ENCODE results near the gene PPM1M.

Gene PPM1M

GRCh38 chr3:52245322-52246263 lies at the start of gene PPM1M:
Gene PPM1M (plus strand): TSS chr3:52245759. CDS start chr3:52245825, 66 bp downstream.
- DNase-seq, result no peak

- no peak for DNase-seq
Measured at GRCh38 chr3:52195823-52196331, 49.7 kb upstream of the PPM1M start.

DNA sequence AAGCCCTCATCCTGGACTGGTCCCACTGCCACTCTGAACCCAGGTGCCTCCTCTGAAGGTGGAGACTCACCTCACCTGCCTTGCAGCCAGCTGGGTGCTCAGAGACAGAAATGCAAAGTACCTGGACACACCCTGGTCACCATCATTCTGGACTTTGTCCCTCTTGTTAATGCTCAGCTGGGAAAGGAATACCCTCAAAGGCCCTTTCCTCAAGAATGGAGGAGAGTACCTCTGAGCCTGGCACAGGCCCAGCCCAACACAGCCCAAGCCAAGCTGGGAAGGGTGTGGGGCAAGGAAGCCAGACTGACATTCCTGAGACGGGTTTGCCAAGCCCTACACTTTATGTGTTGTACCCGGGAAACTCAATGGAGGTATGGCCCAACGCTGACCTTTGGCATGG lies 48.6 kb upstream of the PPM1M start:
- no peak for DNase-seq

GRCh38 chr3:52197499-52197841 lies 48.1 kb upstream of the PPM1M start:
- DNase-seq, result no peak

GRCh38 chr3:52197842-52198625 lies 47.5 kb upstream of the PPM1M start, which contains the start of gene ALAS1:
Gene ALAS1 (plus strand): TSS chr3:52198160. CDS start chr3:52199242, 1,082 bp downstream.
- DNase-seq, result peak; percentile 77 to 84

DNA sequence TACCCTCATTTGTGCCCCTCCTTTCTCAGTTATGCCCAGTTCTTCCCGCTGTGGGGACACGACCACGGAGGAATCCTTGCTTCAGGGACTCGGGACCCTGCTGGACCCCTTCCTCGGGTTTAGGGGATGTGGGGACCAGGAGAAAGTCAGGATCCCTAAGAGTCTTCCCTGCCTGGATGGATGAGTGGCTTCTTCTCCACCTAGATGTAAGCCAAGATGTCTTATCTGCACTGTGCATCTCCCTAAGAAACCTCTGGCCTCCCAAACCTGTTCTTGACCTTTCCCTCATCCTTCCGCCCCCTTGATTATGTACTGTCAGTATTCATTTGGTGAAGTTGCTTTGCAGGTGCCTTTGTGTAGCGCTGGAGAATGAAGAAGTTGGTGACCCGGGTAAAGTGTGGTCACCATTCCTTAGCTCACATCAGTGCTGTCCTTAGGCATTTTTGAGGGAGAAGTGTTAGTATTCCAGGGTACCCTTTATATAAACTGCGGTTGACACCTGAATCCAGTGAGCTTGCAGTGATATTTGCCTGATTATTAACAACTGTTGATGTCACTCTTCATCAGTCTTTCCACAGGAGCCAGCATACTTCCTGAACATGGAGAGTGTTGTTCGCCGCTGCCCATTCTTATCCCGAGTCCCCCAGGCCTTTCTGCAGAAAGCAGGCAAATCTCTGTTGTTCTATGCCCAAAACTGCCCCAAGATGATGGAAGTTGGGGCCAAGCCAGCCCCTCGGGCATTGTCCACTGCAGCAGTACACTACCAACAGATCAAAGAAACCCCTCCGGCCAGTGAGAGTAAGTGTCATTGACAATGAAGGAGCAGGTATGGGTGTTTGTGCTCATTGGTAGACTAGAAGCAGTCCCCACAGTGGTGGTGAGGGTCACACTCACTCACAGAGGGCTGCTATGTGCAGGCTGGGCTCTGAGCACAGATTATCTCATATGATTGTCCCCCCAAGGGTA lies 46.6 kb upstream of the PPM1M start:
- no peak for DNase-seq

DNA sequence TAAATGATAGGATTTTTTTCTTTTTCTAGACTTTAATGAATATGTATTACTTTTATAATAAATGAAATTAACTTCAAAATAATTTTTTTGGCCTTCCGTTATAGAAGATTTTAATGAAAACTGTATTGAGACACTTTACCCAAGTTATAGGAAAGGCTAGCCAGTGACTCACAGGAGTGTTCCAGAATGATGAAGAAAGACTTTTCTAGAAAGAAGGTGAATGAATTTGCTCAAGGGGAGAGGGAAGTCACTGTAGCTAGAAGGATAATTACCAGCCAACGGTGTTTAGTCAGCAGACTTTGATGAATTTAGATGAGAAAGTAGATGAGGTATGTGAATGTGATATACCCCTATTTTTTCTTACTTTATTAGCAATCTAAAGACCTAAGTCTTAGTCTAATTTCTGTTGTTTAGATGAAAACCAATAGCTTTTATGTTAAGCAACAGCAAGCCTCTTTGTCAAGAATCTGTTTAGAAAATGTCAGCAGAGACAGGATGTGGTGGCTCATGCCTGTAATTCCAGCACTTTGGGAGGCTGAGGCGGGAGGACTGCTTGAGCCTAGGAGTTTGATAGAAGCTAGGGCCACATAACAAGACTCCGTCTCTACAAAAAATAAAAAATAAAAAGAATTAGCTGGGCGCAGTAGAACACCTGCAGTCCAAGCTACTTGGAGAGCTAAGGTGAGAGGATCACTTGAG lies 44.4 kb upstream of the PPM1M start:
- DNase-seq, result no peak

- DNase-seq, result no peak
Measured at GRCh38 chr3:52202384-52203077, 43.0 kb upstream of the PPM1M start.

DNA sequence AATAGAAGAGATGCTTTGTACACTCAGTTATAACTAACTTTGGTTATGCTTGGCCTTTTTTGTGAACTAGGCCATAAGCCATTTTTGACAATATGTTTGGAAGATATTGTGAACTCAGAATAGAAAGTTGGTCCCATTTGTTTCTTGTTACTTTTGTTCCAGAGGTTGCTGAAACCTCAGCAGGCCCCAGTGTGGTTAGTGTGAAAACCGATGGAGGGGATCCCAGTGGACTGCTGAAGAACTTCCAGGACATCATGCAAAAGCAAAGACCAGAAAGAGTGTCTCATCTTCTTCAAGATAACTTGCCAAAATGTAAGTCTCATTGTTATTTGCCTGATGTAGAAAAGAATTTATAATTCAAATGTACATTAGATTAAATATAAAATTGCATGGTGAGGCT lies 41.9 kb upstream of the PPM1M start:
- DNase-seq, result no peak

- DNase-seq, result no peak
Measured at GRCh38 chr3:52204337-52205073, 41.1 kb upstream of the PPM1M start.

DNA sequence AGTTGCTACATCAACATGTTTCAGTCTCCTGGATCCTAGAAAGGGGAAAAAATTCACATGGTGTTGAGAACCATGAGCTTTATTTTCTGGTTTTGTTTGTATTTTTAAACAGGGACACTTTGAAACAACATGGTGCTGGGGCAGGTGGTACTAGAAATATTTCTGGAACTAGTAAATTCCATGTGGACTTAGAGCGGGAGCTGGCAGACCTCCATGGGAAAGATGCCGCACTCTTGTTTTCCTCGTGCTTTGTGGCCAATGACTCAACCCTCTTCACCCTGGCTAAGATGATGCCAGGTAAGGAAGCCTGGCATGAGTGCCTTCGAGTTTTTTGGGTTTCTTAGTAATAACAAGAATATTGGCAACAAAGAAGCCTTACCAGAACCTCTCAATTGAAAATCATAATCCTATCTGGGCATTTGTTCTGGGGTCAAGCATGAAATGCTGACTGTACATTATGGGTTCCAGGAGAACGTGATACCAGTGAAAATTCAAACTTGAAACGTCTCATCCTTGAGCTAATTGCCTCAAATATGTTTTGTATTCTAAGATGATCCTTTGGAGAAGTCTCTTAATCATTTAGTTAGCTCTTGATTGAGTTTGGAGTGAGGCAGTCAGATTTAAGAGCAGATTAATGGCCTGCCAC lies 39.7 kb upstream of the PPM1M start:
- DNase-seq, result no peak

DNA sequence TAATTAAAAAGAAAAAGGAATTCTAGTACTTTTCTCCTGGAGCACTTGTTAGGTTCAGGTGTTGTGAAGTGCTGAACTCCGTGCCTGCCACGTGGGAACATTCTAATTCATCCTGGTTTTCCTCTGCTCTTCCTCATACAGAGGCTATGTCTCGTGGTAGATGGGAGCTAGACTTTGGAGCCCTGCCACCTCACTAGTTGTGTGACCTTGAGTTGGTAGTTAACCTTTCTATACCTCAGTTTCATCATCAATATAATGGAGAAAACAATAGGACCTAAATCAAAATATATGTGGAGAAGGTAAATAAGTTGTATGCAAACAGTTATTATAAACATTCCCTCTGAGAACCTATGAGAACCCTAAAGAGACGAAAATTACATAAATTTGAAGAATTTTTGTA lies 37.0 kb upstream of the PPM1M start:
- no peak for DNase-seq

GRCh38 chr3:52210037-52210436 lies 35.5 kb upstream of the PPM1M start:
- no peak for DNase-seq

- DNase-seq, result no peak
Measured at GRCh38 chr3:52210550-52211046, 35.0 kb upstream of the PPM1M start.

DNA sequence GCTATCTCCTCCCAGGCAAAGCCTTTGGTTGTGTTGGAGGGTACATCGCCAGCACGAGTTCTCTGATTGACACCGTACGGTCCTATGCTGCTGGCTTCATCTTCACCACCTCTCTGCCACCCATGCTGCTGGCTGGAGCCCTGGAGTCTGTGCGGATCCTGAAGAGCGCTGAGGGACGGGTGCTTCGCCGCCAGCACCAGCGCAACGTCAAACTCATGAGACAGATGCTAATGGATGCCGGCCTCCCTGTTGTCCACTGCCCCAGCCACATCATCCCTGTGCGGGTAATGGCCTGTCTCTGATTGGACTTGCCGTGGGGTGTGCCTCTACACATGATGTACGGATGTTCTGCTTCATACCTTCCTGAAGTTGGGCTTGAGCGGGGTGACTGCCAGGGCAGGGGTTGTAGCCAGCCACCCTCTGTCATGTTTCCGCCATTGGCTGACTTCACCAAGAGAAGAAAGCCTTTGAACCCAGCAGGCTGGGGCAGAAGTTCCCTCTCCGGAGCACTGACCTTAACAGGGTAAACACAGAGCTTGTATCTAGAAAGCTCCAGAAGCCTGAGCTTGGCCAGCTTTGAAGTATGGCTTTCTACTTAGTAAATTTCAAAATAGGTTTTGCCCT lies 34.2 kb upstream of the PPM1M start:
- DNase-seq, result no peak

GRCh38 chr3:52213005-52213404 lies 32.6 kb upstream of the PPM1M start:
- DNase-seq, result no peak

GRCh38 chr3:52213901-52214300 lies 31.7 kb upstream of the PPM1M start:
- no peak for DNase-seq

- DNase-seq, result no peak
Measured at GRCh38 chr3:52215351-52215750, 30.2 kb upstream of the PPM1M start.
